ENCODE results near the gene ZNF8.

GRCh38 chr19:58319241-58319640 is 40.5 kb downstream of the ZNF8 start:
- no peak for TF ChIP-seq CTCF (IDR thresholded peaks at IDR 0.05)
- no peak for TF ChIP-seq EZH2 (IDR thresholded peaks at IDR 0.05; ENCODE audit: borderline replicate concordance, insufficient read depth, low read depth, low read length, poor library complexity, severe bottlenecking)
